Measurements from ENCODE around the gene IGSF9B.

The IGSF9B gene

DNA sequence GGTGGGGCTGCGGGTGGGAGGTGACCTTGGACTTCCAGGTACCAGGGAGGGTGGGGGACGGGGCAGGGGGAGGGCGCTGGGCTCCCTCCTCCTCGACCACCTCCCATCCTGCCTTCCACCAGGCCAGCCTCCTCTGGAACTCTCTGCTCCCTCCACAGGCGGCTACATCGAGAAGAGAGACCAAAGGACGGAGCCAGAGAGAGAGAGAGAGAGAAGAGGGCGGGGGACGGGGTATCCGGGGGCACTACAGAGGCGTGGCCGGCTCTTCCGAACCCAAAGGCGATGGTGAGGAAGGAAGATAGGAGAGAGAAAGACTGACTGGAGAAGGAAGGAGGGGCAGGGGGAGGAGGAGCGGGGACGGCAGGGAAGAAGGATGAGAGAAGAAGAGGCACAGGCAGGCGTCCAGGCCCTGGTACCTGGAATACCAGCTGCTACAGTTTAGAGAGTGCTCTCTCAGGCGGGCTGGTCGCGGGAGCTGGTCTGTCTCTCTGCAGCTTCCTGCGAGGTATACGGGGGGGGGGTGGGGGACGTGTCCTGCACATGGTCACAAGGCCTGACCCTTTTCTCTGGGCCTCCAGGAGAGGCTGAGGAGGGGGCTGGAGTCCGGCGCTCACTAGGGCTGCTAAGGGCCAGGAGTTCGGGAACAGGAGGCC is 38.0 kb downstream of the IGSF9B start:
- DNase-seq, result no peak

DNA sequence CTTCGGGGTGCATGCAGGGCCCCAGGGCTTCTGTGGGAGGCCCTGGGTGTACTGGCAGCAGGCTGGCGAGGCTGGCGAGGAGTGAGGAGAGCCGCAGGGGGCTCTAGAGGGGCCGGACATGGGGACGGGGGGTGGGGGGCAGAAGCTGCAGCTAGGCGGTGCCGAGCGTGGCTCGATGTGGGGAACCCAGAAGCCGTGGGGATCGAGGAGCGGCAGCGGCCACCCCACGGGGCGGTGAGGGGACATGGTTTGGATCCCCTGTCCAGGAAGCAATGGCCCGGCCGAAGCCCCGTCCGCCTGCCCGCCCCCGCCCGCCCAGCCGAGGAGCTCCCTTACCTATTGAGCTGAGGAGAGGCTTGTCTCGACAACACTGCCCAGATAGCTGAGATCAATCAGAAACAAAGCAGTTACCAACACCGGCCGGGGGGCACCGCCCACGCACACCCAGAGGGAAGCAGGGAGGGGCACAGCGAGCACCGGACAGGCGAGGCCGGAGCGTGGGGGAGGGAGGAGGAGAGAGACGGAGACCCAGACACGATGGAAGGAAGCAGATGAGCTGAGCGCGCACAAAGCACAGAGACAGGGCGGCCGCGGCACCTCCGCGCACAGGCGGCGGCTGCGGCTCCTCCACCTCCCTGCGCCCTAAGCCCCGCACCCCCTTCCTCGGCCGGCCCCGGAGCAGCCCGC is 38.7 kb downstream of the IGSF9B start:
- no peak for DNase-seq

DNA sequence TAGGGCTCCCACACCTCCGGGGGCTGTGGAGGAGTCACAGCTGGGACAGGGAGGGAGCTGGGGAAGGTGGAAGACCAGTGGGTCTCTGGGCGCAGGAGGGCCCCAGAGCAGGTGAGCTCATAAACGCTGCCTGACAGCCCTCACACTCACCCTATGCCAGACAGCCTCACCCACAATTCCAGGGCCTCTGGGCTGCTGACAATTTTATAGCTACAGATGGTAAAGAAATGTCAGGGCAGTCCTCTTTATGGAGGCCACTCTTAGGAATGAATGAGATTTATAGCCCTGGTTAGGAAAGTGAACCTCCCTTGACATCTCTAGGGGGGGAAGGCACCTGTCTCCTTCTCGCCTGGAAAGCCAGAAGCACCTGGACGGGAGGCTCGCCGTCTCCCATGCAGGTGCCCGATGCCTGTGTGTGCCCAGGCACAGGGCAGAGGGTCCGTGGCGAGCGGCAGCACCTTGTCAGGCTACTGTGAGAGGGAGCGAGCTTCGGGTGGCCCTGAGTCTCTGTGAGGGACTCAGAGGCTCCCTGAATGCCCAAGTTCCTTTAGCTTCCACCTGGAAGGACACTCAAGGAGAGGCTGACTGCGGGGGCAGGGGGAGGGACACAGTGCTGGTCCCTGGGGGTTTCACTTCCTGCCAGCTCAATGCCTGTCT is 39.9 kb downstream of the IGSF9B start:
- no peak for DNase-seq

DNA sequence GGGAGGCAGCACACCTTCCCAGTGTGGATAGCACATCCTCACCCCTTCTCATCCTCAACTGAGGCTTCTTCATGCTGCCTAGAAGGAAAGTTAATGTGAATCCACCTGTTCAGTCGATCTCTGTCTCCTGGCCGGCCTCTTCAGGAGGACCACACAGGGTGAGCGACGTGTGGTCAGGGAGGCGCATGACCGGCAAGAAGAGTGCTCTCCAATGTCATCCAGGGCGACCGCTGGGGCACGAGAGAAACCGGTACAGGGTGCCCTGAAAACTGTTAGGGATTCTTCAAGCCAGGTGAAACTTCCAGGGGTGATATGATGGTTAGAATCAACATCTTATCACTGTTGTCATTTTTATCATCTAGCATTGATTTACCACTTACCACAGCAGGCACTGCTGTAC is 43.0 kb downstream of the IGSF9B start:
- DNase-seq, result no peak

DNA sequence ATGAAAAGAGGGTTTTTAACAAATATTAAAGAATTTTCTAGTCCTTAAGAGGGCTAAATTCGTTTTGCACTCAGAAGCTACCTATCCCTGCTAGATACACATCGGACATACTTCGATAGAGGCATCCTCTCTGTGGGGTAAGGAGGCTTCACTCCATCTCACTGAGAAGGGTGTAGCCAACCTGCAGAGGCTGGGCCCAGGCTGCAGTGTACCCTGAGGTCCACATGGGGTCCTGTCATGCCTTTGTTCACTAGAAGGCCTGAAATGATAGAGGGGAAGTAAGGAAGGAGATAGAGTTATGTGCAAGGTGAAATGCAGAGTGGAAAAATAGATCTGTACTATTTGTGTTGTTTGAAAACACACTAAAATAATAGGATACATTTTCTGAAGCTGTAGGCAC is 45.6 kb downstream of the IGSF9B start:
- no peak for DNase-seq

DNA sequence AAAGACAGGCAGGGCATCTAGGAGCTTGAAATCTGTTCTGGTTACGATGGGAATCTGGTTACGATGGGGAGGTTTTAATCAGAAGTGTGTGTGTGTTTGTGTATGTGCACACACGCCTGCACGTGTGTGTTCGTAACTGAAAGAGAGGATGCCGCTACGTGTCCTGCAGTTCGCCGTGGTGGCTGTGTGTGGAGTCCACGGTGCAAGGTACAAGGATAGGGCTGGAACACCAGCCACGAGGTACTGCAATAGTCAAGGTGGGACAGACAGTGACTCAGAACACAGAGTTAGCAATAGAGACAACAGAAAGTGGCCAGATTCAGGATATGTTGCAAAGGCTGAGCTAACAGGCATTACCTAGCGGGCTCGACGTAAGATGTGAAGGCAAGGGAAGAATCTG is 46.7 kb downstream of the IGSF9B start:
- no peak for DNase-seq

DNA sequence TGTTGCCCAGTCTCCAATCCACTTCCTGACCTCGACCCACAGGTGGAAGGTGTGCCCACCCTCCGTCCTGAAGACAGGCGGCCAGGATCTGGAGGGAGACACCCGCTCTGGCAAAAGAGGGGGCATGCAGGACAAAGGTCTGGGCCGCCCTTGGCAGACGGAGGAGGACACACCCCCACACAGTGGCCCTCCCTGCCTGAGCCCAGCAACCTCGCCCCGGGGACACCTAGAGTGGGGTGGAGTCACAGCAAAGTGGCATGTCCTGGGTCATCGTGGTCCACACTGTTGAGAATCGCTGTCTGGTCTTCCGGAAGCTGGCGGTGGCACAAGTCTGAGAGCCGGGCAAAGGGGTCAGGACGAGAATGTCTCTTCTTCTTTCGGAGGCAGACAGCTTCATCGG is 47.9 kb downstream of the IGSF9B start:
- DNase-seq, result no peak

DNA sequence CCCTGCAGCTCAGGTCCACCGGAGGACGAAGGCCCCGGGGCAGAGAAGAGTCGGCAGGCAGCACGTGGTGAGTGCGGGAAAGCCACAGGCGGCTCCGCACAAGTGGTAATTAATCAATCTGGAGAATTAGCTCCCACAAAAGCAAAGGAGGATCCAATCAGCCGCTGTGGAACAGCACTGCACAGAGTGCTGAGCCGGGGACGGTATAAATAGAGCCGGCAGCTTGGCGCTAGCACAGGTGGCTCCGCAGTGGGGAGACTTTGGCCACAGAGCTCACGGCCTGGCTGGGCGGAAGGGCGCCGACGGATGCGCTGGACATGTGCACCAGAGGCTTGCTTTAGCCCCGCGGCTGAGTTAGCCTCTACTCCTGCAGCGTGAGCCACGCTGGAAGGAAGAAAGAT is 48.9 kb downstream of the IGSF9B start:
- DNase-seq, result no peak

DNA sequence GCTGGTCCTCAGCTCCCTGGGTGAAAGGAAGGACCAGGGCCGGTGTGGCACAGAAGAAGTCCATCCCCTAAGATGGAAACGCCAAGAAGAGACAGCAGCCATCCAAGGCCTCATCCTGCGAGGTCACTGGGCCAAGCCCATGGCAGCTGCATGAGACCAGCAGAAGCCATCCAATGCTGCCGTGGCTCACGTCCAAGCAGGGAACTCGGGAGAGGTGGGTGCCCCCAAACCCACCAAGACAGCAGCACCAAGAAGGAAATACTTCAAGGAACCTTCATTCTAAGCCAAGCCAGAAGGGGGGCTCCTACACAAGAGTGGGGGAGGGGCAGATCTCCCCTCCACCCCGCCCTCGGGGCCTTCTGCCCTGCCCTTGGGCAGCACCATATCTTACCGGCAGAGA is 49.6 kb downstream of the IGSF9B start:
- no peak for DNase-seq

DNA sequence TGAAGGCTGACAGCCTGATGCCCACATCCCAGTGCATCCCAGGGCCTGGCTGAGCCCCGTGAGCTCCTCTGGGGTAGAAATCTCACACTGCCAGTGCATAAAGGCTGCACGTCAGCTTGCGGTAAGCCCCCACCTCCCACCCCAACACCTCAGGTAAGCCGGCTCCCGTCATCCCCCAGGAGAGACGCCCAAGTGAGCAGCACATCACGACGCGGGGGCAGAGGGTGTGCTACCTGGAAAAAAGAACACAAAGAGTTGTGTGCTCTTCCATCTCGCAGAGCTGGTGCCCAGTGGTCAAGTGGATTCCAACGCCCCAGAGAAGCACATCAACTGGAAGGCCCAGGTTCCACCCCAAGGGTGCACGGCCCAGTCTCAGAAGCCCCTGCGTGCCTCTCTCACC is 50.0 kb downstream of the IGSF9B start:
- DNase-seq, result no peak

DNA sequence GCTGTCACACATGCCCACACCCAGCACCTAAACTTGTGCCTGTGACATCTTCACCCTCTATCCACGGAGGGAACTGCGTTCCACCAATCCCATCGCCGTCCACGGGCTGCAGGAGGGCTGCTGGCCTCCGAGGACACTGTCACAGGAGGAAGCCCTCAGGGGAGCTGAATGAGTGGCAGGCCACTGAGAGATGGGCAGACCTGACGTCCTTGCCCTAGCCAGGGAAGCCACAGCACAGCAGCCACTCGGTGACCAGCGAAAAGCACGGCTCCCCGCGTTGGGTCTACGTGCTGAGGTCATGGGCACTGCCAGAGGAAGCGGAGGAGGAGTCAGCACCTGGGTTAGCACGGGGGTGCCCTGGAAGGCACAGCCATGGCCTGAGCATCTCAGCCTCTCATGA is 50.5 kb downstream of the IGSF9B start:
- no peak for DNase-seq

DNA sequence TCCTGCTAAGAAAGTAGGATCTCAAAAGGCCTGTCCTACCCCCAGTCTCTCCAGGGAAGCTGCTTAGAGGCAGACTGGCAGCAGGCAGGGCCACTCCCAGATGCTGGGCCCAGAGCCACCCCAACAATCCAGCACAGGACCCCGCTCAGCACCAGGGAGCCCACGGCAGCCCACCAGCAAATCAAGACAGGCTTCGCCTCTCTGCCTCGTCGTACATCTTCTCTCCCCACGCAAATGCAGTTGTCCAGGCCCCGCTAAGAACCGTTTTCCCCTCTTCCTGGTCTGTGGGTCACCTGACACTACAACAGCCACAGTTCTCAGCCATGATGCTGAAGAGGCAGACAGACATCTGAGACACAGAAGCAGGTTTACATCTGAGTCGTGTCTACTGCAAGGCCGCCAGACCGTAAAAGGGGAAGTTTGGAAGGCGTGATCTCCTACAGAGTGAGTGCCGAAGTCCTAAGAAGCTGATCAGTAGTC is 51.1 kb downstream of the IGSF9B start:
- no peak for DNase-seq

DNA sequence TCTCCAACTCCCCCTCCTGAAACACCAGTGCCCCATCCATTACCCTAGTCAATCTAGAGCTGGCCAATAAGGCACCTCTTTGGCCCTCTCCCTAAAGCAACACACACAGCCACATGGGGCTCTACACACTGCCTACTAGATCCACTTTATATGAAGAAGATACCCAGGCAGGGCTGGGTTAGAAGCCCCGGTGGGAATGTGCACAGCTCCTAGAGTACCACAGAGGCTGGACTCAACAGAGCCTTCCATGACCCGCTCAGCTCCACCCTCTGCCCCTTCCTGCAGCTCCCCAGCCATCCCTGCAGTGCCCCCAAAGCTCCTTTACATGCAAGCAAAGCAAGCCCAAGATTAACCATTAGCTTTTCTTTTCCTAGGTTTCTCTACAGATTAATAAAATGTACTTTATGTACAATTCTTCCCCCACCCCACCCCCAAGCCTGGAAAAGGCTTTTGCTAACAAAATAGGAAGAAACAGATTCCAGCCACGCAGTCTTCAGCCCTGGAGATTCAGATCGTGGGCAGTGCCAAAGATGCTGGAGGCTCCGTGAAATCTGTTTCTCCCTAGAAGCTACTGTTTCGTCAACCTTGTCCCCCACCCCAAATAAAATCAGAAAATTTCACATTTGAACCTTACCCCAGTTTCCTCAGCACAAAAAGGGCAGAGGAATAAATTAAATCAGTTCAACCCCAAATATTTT is 51.8 kb downstream of the IGSF9B start:
- DNase-seq, result no peak

DNA sequence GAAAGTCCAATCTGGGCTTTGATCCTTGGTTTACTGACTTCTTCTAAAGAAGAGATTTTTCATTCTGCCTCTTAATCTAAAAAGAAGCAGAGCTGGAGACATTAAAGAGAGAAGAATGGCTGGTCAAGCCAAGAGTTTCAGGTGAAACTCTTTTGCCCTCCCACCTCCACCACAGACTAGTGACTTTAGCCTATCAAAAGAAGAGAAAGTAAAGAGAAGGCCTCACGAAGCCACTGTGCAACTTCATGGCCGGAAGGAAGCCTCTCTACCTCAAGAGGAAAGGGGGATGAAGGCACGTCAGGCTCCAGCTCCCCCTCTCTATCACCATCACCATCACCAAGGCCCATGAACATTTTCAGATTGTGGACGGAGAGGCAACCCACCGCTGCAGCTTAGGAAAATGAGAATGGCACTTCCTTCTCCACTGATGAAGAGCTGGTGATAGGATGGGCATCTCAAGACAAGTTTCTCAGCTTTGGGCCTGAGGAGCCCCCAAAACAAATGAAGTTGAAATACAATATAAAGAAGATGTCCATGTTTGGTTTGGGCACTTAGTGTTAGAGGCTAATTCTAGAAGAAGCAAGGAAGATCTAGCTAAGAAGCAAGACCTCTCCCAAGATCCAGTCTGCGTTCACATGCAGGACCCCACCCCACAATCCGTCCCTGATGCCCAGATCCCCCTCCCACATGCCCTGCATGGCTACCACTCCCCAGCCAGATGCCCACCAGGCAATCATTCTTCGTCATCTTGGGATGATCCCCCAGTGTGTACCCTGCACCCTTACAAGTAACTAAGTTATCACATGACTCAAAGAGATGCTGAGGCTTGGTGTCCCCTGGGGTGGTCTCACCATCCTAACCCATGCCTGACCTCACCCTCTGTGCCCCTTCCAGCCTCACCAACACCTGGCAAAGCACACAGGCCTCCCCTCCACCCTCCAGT is 52.6 kb downstream of the IGSF9B start:
- DNase-seq, result no peak

DNA sequence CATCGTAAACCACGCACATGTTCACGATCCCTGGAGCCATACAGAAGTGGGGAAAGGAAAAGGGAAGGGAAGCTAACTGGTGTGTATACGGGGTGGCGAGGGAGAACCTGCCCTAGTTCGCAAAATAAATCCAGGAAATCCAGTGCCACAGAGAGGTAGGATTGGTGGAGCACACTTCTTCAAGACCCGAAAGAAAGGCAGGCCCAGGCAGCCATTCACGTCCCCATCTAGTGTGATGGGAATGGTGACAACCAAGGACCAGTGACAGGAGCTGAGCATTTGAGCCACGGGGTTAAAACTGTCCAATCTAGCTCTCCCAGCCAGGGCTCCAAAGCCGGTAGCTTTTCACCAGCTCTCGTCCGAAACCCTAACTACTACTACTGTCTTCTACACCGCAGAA is 53.7 kb downstream of the IGSF9B start:
- no peak for DNase-seq

DNA sequence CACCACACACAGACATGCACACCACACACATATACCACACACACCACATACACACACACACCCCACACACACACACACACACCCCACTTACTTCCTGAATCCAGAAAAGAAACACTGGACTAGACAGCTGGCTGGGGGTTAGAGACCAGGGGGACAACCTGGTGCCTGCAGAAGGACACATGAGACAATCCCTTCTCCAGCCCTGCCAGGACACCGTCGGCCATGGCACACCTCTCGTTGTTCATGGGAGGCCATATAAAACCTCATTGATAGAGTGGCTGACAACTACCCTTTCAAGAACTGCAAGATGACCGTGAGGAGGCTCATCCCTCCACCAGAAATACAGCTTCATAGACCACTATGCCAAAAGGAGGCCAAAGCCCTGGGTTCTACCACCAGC is 54.3 kb downstream of the IGSF9B start:
- DNase-seq, result no peak

DNA sequence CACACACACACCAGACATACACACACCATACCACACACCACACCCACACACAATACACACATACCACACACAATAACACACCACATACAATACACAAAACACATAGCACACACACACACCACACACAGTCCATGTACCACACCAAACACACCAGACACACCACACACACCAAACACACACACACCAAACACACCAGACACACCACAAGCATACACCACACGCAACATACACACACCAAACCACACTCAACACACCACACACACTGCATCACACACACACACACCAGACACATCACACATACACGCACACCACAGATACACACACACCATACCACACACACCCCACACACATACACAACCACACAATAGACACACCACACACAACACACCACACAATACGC is 54.8 kb downstream of the IGSF9B start:
- DNase-seq, result no peak

DNA sequence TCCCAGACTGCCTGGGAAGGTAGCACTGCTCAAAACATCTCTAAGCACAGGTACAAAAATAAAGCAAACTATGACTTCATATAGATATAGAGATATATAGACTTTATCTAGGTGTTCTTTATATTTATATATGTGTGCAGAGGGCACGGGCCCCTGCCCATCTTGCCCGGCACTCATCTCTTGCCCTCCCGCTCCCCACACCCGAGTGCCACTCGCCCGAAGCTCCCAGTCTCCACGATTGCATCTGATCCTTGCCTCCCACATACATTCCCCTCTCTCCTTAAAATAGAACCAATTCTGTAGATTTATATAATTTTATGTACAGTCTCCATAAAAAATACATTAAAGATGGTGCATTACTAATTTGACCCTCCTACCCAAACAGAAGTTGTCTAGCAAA is 55.5 kb downstream of the IGSF9B start:
- DNase-seq, result no peak

DNA sequence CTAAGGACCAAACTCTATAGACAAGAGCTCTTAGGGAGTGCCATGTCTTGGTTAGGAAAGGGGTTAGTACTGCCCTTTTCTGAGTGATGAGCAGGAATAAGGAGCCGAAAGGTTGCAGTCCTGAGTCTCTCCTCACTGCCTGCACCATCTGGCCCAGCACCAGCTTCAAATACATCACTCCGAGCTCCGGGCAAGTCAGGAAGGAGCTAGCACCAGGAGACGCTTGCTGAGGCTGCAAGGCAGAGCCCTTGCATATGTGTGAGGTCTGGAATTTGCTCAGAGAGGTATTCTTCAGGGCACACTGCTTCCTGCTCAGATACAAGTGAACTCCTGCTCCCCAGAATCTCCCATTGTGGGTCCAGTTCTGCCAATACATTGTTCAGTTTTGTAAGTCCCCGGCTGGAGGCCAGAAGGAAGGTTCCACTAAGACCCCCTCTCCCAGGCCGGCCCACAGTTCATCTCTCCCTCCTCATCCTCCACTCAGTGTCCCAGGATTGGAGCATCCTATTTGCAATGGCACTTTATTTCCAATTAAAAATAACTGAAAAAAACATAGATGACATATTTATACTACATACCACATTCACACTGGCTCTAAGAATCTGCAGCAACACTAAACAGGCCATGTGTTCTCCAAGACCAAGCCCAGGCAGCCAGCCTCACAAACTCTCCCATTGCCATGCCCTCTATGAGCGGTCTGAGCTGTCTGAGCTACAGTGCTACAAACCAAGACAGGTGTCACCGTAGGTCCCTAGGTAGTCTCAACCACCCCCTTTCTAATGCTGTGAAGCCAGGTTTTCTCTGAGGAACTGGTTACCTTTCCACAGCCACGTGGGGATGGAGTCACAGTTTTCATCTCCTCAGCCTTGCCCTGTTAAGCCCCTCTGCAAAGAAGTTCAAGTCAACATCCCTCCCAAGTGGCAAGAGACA is 56.3 kb downstream of the IGSF9B start:
- DNase-seq, result no peak

DNA sequence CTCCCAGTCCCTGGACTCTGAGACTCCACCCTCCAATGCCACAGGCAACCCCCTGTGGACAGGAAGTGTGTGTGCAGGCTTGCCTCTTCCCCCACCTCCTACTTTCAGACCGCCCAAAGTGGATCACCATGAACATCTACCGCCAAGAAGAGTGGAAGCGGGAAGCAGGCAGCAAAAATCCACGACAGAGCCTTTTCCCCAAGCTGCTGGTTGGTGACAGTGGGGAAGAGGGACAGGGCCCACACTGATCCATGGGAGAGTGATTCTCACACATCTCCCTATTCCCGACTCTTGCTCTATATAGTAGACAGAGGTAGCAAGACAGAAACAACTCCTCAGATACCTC is 58.0 kb downstream of the IGSF9B start:
- no peak for DNase-seq

DNA sequence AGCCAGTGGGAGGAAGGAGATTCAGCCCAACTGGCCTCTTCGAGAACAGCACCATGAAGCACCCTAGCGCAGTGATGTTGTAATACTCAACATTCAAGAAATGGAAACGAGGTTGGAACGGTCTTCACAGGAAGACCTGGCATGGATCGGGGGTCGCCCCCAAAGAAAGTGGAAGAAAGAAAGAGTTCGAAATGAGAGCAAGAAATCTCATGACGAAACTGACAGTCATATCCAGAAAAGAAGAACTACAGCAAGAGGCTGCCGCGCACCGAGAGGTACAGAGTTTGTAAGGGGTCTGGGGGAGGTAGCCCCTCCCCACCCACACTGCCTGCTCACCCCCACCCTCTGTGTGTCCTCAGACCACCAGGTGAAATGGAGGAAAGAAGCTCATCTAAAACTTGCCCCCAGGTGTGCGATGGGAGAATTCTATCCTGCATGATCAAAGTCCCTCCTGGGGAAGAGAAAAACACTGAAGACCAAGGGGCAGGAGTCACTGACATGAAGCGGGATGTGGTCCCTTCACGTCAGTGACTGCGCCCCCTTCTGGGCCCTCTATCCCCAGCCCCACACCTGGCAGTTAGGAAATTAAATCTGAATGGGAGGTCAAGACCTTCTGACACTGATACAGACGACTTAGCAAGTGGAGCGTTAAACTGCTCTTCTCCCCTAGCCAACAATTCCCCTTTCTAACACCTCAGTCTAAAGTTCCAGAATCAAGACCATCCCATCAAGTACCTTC is 58.6 kb downstream of the IGSF9B start:
- DNase-seq, result no peak

Data from CD4-positive, alpha-beta T cell treated with Interleukin-1 beta for 1 hour (primary cell).